Brain pericyte (primary cell): ENCODE results near the gene RRP1B.
"Not testable (repeated sequence)": the region's sequence is repeated elsewhere in the genome, so short reads cannot be mapped to it uniquely, and the experiment has no call there.

ENCODE experiments used
- DNase-seq: peaks from one replicate; pipeline ENCODE4 v3.0.0-alpha.2; 2012; ENCODE audit warnings: low read depth, low spot score

Gene RRP1B

DNA sequence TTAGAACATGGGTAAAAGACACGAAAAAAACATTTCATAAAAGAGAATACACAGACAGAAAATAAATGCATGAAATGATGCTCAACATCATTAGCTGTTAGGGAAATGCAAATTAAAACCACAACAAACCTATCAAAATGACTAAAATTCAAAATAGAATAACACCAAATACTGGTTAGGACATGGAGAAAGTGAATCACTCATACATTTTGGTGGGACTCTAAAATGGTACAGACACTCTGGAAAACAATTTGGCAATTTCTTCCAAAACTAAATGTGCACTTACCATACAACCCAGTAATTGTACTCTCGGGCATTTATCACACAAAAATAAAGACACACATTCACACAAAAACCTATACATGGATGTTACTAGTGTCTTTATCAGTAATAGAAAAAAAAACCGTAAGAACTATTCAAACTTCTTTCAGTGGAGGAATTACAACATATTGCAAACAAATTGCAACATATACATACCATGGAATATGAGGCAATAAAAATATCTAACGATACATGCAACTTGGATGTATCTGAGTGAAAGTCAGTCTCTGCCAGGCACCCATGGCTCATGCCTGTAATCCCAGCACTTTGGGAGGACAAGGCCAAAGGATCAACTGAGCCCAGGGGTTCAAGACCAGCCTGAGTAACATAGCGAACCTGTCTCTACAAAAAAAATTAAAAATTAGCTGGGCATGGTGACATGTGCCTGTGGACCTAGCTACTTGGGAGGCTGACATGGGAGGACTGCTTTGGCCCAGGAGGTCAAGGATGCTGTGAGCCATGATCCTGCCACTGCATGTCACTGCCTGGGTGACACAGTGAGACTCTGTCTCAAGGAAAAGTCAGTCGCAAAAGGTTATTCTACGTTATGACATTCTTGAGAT, 19.6 kb upstream of the RRP1B start:
- no peak for DNase-seq

DNA sequence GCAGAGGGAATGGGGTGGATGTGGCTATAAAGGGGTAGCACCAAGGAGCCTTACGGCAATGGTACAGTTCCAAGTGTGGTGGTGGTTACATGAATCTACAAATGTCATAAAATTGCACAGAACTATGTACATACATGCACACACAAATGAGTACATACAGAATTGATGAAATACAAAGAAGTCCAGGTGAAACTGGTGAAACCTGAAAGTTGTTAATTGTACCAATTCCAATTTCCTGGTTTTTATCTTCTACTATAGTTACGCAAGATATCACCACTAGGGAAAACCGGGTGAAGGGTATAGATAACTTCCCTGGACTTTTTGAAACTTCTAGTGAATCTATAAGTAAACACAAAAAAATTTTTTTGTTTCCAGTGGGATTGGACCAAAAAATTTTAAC, 19.0 kb upstream of the RRP1B start:
- DNase-seq, result no peak

DNA sequence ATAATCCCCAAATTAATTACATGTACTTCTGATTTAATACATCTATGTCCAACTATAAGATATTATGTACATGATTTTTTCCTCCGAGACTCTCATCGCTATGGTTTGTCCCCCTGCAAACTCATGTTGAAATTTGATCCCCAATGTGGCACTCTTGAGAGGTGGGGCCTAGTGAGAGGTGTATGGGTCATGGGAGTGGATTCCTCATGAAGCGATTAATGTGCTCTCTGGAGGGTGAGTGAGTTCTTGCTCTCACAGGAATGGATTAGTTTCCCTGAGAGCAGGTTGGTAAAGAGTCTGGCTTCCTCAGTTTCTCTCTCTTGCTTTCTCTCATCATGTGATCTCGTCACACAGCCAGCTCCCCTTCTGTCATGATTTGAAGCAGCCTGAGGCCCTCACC, 16.2 kb upstream of the RRP1B start:
- no peak for DNase-seq

DNA sequence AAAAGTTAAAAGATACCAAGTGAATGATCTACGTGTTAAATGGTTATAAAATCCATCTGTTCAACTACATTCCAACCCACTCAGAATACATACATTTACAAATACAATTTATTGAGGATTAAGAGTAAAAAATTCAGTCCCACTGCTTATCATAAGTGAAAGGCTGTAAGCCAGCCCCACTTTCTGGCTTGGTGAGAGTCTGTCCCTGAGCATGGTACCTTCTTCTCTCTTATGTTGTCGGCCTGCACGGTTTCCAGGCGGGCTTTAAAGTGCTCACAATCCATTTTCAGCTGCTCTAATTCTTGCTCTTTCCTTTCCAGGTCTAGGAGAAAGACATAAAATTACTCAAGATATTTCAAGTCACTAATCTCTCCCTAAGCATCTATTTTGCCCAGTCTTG, 15.3 kb upstream of the RRP1B start:
- no peak for DNase-seq

DNA sequence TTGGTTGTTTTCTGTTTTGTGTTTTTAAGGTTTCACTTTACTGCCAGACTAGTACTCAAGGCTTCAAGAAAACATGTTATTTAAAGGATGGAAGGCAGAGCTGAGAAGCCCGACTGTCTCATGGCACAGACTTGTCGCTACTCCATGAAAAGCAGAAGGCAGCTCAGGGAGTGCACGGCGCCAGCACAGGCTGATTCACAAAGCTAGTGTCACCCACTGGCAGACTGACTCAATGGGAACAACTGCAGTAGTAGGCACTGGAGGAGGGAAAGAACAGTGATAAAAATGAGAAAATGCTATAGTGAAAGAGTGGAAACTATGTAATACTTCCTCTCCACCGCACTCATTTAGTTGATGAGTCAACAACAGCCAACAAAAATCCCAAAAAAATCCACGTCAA, 14.8 kb upstream of the RRP1B start:
- DNase-seq, result no peak

DNA sequence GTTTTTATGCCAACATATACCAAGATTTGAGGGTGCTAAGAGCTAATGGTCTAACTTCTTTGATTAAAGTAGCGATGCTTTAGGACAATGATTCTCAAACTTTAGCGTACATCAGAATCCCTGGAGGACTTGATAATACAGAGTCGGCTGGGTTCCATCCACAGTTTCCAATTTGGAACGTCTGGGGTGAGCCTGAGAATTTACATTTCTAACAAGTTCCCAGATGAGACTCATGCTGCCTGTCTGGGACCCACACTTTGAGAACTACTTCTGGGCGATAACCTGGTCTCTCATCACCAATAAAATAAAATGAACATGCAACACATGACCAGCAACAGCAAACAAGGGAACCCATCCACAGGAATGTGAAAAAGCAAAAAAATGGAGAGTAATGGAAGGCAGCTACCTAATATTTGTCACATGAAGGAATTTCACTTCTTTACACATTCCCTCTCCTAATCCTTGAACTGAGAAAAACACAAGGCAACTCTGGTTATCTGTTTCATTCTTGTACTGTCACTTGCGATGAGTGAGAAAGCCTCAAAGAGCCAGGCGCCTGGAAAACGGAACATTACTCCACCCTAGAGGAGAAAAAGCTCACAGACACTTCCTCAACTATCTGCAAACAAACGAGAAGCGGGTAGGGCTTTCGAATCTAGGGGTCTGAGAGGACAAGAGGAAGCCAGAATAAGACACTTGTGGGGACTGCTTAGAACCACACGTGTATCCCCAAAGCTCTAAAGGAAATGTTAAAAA, 14.0 kb upstream of the RRP1B start:
- DNase-seq, result peak; percentile 48

DNA sequence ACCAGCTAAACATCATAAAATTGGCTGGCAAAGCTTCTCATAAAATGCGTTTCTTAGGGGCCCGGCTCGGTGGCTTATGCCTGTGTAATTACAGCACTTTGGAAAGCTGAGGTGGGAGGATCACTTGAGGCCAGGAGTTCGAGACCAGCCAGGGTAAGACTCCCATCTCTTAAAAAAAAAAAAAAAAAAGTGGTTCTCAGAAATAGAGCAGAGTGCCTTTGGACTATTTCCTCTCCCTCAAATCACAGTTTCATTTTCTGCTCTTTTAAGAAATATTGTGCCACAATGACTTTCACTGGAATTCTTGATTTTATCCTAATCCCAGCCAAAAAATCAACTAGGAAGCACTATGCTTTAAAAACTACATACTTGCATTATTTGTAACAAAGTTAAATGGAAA, 13.4 kb upstream of the RRP1B start:
- no peak for DNase-seq

DNA sequence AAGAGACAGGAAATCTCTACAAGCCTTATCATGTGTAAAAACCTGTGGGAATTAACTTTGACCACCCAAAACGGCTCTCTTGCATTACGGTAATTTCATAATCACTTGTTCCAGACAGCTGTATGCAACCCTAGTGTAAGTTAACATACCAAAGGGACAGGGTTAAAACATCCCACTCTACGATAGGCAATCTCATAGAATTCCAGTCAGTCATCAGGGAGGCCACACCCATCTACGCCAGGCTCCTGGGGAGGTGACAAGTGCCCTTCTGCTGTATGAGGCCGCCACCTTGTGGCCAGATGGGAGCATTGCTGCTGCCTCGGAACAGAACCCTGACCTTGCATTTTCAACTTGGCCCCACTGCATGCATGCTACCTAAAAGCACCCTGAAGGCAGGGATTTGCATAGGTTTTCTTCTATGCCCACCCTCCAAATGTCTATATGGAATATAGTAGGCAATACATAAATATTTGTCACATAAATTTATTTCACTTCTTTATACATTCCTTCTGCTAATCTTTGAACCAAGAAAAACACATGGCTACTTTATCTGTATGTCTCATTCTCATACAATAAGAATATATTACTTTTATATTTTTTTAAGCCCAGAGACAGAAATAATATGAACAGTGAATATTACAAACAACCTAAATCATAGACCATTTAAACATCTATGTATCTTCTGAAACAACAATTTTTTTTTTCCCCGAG, 12.7 kb upstream of the RRP1B start:
- peak; percentile 56 for DNase-seq

DNA sequence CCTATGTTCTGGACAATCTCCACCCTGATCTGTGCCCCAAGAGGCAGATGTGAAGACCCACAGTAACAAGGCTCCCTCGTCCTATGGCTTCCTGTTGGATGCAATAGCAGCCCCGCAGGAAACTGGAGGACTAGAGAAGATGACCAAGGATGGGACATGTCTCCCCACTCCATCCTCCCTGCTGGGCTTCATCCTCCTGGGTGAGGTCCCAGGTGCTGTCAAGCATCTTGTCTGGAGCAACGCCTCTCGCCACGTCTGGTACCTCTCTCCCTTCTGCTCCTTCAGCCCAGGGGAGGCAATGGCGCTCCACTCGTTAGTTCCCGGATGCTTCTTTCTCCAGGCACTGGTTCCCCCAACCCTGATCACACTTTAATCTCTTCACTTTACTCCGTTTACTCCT, 11.2 kb upstream of the RRP1B start:
- DNase-seq, result no peak

DNA sequence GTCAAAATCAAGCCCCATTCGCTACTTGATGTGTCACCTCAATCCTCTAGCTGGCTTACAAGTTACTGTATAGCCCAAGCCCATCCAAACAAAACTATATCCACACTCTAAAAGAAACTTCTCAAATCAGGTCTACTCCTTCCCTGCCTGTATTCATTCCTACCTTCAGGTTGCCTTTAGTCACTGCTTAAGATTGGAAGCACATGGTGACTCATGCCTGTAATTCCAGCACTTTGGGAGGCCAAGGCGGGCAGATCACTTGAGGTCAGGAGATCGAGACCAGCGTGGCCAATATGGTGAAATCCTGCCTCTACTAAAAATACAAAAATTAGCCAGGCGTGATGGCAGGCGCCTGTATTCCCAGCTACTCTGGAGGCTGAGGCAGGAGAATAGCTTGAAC, 7.4 kb upstream of the RRP1B start:
- DNase-seq, result not testable (repeated sequence)

DNA sequence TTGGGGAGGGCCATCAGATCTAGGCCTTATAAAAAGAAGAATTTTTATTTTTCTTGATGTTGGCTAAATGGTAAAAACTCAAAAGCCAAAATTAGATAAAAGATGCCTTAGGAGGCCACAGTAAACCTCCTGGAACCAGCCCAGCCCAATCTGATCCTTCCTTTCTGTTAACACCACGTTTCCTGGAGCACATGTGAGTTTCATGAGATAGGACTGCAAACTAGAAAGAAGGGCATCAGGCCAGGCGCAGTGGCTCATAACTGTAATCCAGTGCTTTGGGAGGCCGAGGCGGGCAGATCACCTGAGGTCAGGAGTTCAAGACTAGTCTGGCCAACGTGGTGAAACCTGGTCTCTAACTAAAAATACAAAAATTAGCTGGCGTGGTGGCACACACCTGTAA, 6.7 kb upstream of the RRP1B start:
- no peak for DNase-seq

DNA sequence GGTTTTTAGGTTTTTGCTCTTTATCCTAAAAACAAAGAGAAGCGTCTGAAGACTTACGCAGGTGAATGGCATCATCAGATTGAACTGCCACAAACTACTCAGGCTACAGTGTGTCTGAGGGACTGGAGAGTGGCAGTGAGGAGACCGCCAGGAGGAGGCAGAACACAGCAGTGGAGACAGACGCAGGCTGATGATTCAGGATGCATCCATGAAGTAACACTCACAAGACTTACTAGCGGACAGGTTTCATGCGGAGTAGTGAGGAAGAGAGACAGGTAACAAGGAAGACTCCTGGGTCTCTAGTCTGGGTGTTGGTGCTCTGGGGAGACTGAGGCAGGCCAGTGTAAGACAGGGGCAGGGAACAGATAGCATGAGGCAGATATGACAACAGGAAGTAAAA, 5.7 kb upstream of the RRP1B start:
- DNase-seq, result no peak

DNA sequence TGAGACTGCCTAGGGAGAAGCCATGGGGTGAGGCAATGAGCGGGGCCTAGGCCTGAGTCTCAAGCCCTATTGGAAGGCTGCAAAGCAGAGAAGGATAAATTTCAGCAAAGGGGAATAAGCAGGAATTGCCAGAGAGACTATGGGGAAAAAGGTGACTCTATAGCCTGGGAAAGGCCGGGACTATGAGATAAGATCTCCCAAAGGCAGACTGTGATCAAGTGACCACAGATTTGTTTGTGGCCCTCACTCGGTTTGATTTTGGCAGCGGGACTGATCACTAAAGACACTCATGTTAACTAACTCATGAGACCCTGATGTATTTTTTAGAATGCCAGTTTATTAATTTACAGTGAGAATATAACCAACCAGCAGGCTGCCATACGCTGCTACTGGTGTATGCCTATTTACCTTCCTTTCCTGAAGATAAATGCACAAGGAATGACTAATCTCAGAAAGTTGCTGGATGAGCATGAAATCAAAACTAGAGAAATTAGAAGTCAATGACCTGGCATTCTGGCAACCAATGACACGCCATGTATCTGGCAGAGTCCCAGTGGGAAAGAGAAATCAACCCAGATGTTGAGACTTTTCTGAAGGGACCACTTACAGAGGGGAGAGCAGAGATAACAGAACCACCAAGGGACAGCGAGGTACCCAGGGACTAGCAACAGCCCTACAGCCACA, 4.4 kb upstream of the RRP1B start:
- no peak for DNase-seq

DNA sequence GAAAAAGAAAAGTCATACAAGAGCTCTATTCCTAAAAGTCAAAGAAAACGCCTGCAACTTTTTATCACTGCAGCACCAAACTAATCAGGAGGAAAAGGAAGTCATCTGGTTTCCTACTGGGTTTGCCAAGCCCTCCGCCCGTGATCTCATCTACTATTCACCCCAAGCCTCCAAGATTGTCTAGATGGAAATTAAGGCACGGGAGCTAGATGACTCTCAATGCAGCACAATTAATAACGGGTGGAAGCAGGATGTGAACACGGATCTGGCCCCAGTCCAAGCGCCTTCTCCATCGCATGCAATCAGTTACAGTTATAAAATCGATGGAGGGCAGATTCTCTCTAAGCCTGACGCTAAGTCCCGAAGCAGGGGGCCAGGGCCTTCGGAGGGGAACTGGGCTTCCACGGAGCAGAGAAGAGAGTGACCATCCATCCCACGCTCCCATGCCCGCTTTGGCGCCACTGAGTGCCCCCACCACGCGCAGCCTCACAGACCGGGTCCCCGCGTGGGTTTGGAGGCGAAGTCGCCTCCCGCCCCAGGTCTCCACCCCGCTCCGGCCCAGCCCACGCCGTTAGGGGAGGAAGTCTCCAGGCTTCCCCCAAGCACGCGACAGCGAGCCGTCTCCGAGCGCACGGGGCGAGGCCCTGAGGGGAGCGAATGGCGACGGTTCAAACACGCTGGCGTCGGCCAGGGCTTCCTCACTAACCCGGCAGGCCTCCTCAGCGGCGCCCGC, 1.8 kb upstream of the RRP1B start:
- no peak for DNase-seq

DNA sequence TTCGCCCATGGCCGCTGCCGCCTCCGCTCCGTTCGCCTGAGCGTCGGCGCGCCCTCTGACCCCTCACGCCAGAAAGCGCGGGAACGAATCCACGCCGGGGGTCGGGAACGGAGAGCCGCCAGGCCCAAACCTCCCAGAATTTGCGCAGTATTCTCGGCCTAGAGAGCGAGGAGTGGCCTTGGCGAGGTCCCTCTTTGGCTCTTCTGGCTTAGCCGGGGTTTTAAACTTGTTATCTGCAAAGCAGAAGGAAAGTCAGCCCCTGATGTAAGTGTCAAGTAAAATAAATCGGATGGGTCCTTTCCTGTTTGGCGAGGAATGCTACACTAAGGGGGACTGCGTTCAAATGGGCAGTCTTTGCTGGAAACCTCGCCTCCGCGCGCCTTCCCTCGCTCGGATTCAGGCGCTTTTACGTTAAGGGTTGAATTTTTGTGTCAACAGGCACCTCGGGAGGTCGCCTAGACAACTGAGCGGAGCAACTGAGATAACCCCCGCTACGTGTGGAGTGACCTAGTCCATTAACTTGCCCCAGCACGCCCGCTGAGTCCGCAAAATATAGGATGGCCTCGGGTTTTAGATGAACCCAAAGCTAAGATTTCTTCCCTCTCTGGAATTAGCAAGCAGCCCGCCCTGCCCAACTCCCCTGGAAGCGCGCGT, 1.1 kb upstream of the RRP1B start:
- no peak for DNase-seq

DNA sequence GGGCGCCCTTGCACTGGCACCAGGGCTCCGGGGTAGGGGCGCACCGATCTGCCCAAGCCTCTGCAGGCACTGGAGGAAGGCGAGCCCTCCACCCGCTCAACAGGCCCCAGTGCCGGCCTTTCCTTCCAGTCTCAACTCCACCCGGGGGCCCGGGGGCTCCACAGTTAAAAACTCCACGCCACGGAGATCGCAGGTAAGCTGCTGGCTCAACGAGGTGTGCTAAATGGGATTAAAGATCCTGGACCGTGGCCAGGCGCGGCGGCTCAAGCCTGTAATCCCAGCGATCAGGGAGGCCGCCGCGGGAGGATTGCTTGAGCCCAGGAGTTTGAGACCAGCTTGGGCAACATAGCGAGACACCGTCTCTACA, 608 bp upstream of the RRP1B start:
- no peak for DNase-seq

DNA sequence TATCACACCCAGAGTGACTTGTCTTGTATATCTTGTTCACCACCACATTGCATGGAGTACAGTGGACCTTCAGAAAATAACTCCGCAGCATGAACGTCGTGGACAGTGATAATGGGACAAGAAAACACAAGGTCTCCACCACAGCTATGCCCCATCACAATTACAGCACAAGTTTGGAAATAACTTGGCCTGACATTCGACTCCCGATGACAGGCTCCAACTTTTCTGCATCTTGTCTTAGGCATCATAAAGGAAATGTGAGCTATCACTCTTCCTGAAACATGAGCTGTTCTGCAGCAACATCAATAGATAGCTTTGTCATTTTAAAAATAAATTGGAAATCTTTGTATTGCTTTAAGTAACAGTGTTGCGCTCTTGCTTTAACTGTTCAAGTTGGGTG, 2.9 kb downstream of the RRP1B start:
- no peak for DNase-seq

DNA sequence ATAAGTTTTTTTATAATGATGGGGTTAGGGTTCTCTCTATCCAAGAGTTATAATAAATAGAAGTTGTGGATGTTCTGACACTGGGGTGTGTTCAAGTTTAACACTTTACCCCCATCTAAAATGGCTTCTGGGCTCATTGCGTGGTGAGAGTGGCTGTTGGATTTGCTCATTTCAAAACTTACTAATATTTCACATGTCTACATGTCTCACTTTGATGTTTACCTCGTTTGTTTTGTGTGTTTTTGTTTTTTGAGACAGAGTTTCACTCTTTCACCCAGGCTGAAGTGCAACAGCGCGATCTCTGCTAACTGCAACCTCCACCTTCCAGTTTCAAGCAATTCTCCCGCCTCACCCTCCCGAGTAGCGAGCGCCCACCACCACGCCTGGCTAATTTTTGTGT, 3.7 kb downstream of the RRP1B start:
- DNase-seq, result no peak

DNA sequence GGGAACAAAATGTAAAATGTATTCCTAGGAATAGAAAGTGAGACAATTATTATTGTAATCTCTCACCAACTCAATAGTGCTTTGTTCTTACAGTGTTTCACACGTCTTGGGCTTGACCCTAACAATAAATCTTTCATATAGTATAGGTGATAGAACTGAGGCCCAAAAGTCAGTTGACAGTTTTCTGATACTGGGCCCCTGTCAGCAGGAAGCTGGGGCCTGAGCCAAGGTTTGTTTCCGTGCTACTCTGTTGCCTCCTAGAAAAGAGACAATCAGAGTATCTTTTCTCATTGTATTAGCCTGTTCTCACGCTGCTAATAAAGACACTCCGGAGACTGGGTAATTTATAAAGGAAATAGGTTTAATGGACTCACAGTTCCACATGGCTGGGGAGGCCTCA, 5.0 kb downstream of the RRP1B start:
- no peak for DNase-seq

DNA sequence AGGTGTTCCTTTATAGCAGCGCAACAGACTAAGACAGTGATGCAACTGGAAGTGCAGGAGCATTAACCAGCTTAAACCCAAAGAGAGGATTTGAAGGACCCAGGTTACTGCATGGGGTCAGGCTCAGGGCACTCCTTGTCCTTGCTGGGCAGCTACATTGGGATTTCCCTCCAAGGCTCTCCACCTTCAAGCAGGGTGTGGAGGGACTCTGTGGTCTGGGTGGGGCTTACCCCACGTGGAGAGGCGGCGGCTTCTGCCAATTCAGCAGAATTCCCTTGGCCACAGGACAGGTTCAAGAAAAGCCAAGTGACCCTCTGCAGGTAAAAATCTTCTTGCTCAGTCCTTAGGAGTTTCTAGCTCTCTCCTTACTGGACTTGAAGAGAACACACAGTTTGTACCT, 6.5 kb downstream of the RRP1B start:
- no peak for DNase-seq
